Measurements from ENCODE around the gene DSCAML1. TPM values are rescaled to one million over a fixed set of nuclear protein-coding genes. Genes with fewer than 3 reads are reported as not detected.

DSCAML1 gene
- total RNA-seq, 1 donor from 2014 or later: 6.1 TPM

GRCh38 chr11:117676501-117676900 is 120.5 kb downstream of the DSCAML1 start:
- no peak for DNase-seq (ENCODE audit: low spot score in 2 of 2)
- FAIRE-seq: no peak

- no peak for DNase-seq (ENCODE audit: low spot score in 2 of 2)
These were observed 123.4 kb downstream of the DSCAML1 start for GRCh38 chr11:117673602-117674001.

GRCh38 chr11:117671370-117671769 is 125.6 kb downstream of the DSCAML1 start:
- DNase-seq (ENCODE audit: low spot score in 2 of 2) (no peak), FAIRE-seq (no peak)

More at GRCh38 chr11:117673602-117674001, 123.4 kb downstream of the DSCAML1 start:
- no peak for FAIRE-seq

GRCh38 chr11:117670924-117671323 is 126.1 kb downstream of the DSCAML1 start:
- FAIRE-seq (no peak), DNase-seq (ENCODE audit: low spot score in 2 of 2) (no peak)

- DNase-seq (ENCODE audit: low spot score in 2 of 2): no peak
- no peak for FAIRE-seq
These were observed 126.6 kb downstream of the DSCAML1 start for GRCh38 chr11:117670443-117670842.

GRCh38 chr11:117669616-117670015 is 127.4 kb downstream of the DSCAML1 start:
- FAIRE-seq: no peak
- DNase-seq (ENCODE audit: low spot score in 2 of 2): no peak

- DNase-seq (ENCODE audit: low spot score in 2 of 2): no peak
- no peak for FAIRE-seq
These were observed 128.0 kb downstream of the DSCAML1 start for GRCh38 chr11:117669062-117669461.

GRCh38 chr11:117668321-117668751 is 128.7 kb downstream of the DSCAML1 start:
- no peak for FAIRE-seq
- no peak for DNase-seq (ENCODE audit: low spot score in 2 of 2)

GRCh38 chr11:117664897-117665296 is 132.1 kb downstream of the DSCAML1 start:
- no peak for FAIRE-seq

GRCh38 chr11:117663821-117664220 is 133.2 kb downstream of the DSCAML1 start:
- DNase-seq (ENCODE audit: low spot score in 2 of 2) (no peak), FAIRE-seq (no peak)

More at GRCh38 chr11:117664897-117665296, 132.1 kb downstream of the DSCAML1 start:
- no peak for DNase-seq (ENCODE audit: low spot score in 2 of 2)

GRCh38 chr11:117663414-117663813 is 133.6 kb downstream of the DSCAML1 start:
- no peak for DNase-seq (ENCODE audit: low spot score in 2 of 2)
- no peak for FAIRE-seq

GRCh38 chr11:117662671-117663269 is 134.2 kb downstream of the DSCAML1 start:
- FAIRE-seq: no peak

GRCh38 chr11:117662255-117662654 is 134.8 kb downstream of the DSCAML1 start:
- DNase-seq (ENCODE audit: low spot score in 2 of 2) (no peak), FAIRE-seq (no peak)

More at GRCh38 chr11:117662671-117663269, 134.2 kb downstream of the DSCAML1 start:
- no peak for DNase-seq (ENCODE audit: low spot score in 2 of 2)

GRCh38 chr11:117658809-117659208 is 138.2 kb downstream of the DSCAML1 start:
- FAIRE-seq (no peak), DNase-seq (ENCODE audit: low spot score in 2 of 2) (no peak)

- DNase-seq (ENCODE audit: low spot score in 2 of 2): no peak
- no peak for FAIRE-seq
These were observed 139.2 kb downstream of the DSCAML1 start for GRCh38 chr11:117657794-117658193.

- DNase-seq (ENCODE audit: low spot score in 2 of 2): no peak
- FAIRE-seq: no peak
These were observed 142.4 kb downstream of the DSCAML1 start for GRCh38 chr11:117654281-117655255.

- FAIRE-seq: no peak
- DNase-seq (ENCODE audit: low spot score in 2 of 2): no peak
These were observed 144.5 kb downstream of the DSCAML1 start for GRCh38 chr11:117652521-117652920.

GRCh38 chr11:117649296-117650055 is 147.5 kb downstream of the DSCAML1 start:
- DNase-seq (ENCODE audit: low spot score in 2 of 2): no peak
- FAIRE-seq: no peak

GRCh38 chr11:117647872-117648271 is 149.1 kb downstream of the DSCAML1 start:
- no peak for DNase-seq (ENCODE audit: low spot score in 2 of 2)
- FAIRE-seq: no peak

GRCh38 chr11:117647207-117647606 is 149.8 kb downstream of the DSCAML1 start:
- FAIRE-seq (no peak), DNase-seq (ENCODE audit: low spot score in 2 of 2) (no peak)

- no peak for FAIRE-seq
These were observed 150.6 kb downstream of the DSCAML1 start for GRCh38 chr11:117646411-117646810.

More at GRCh38 chr11:117646411-117646810, 150.6 kb downstream of the DSCAML1 start:
- no peak for DNase-seq (ENCODE audit: low spot score in 2 of 2)
